Mesothelial cell of epicardium (in vitro differentiated cells): ENCODE measurements around the gene L1CAM. TPM values are rescaled to one million over a fixed set of nuclear protein-coding genes. Genes with fewer than 3 reads are reported as not detected.

Source experiments
- DNase-seq, 2 experiments: peaks; one replicate each; pipeline ENCODE4 v3.0.0; 2021; ENCODE audit warnings: low spot score in 2 of 2; ENCODE audit not compliant: unreplicated experiment in 2 of 2
- H3K27ac Mint-ChIP-seq: 2 replicates; pipeline ENCODE4 v1.8.0; 2021; ENCODE audit warnings: mixed read lengths
- H3K27me3 Mint-ChIP-seq: 2 replicates; pipeline ENCODE4 v1.8.0; 2021; ENCODE audit warnings: low read depth, mixed read lengths
- H3K36me3 Mint-ChIP-seq: 2 replicates; pipeline ENCODE4 v1.8.0; 2021; ENCODE audit warnings: mixed read lengths
- H3K4me1 Mint-ChIP-seq: 2 replicates; pipeline ENCODE4 v1.8.0; 2021; ENCODE audit warnings: mixed read lengths
- H3K4me3 Mint-ChIP-seq: 2 replicates; pipeline ENCODE4 v1.8.0; 2021; ENCODE audit warnings: mild to moderate bottlenecking, moderate library complexity, mixed read lengths
- H3K9me3 Mint-ChIP-seq: 2 replicates; pipeline ENCODE4 v1.8.0; 2021; ENCODE audit warnings: mixed read lengths
- CTCF ChIP-seq: fragments of 200-600 bp; sonication (generic); IDR thresholded peaks from one replicate; pipeline ENCODE4 v1.5.0; 2021; ENCODE audit warnings: antibody characterized with exemption; ENCODE audit not compliant: unreplicated experiment
- total RNA-seq: library from RNA; stranded (reverse); gene quantifications from 3 replicates; pipeline ENCODE4 v1.2.1, GENCODE V29; 2021

Gene L1CAM
- total RNA-seq, 1 donor from 2014 or later = 2.1 TPM

- H3K9me3 Mint-ChIP-seq = peaks cover 11% of the 10 kb centered on the region
- no peak for DNase-seq
- TF ChIP-seq CTCF = no peak
- H3K27me3 Mint-ChIP-seq = peaks cover 72% of the 10 kb centered on the region
- H3K36me3 Mint-ChIP-seq = no peaks in the 10 kb centered on the region
- H3K4me3 Mint-ChIP-seq = no peak overlapping the region
- no peak overlapping the region for H3K27ac Mint-ChIP-seq
- H3K4me1 Mint-ChIP-seq = no peaks in the 10 kb centered on the region
Measured at GRCh38 chrX:153828308-153828707, 57.7 kb downstream of the L1CAM start.

- Mint-ChIP-seq H3K9me3 (peaks cover 11% of the 10 kb centered on the region), H3K4me3 (no peak overlapping the region), H3K27me3 (peaks cover 68% of the 10 kb centered on the region), H3K36me3 (no peaks in the 10 kb centered on the region), H3K4me1 (no peaks in the 10 kb centered on the region), H3K27ac (no peak overlapping the region)
- DNase-seq = no peak
- TF ChIP-seq CTCF = no peak
Measured at GRCh38 chrX:153827903-153828302, 58.1 kb downstream of the L1CAM start.

- Mint-ChIP-seq H3K27me3 (peaks cover 59% of the 10 kb centered on the region), H3K36me3 (no peaks in the 10 kb centered on the region), H3K4me3 (no peak overlapping the region), H3K27ac (no peak overlapping the region), H3K4me1 (no peaks in the 10 kb centered on the region), H3K9me3 (peaks cover 11% of the 10 kb centered on the region)
- DNase-seq = no peak
- TF ChIP-seq CTCF = no peak
Measured at GRCh38 chrX:153827016-153827415, 59.0 kb downstream of the L1CAM start.

GRCh38 chrX:153825042-153825441 lies 60.9 kb downstream of the L1CAM start:
- TF ChIP-seq CTCF = no peak
- Mint-ChIP-seq H3K9me3 (peaks cover 11% of the 10 kb centered on the region), H3K27me3 (peaks cover 47% of the 10 kb centered on the region), H3K4me1 (no peaks in the 10 kb centered on the region), H3K4me3 (no peak overlapping the region), H3K27ac (no peak overlapping the region), H3K36me3 (no peaks in the 10 kb centered on the region)
- DNase-seq = no peak

- peaks cover 11% of the 10 kb centered on the region for H3K9me3 Mint-ChIP-seq
- peaks cover 46% of the 10 kb centered on the region for H3K27me3 Mint-ChIP-seq
- DNase-seq = no peak
- no peak for TF ChIP-seq CTCF
- H3K4me1 Mint-ChIP-seq = peaks cover 4% of the 10 kb centered on the region
- no peaks in the 10 kb centered on the region for H3K36me3 Mint-ChIP-seq
- H3K4me3 Mint-ChIP-seq = no peak overlapping the region
- no peak overlapping the region for H3K27ac Mint-ChIP-seq
Measured at GRCh38 chrX:153824348-153824747, 61.6 kb downstream of the L1CAM start.

GRCh38 chrX:153821066-153821465 lies 64.9 kb downstream of the L1CAM start:
- H3K9me3 Mint-ChIP-seq = peaks cover 4% of the 10 kb centered on the region
- no peak for DNase-seq
- peaks cover 18% of the 10 kb centered on the region for H3K27me3 Mint-ChIP-seq
- H3K27ac Mint-ChIP-seq = no peak overlapping the region
- no peaks in the 10 kb centered on the region for H3K36me3 Mint-ChIP-seq
- H3K4me1 Mint-ChIP-seq = peaks cover 5% of the 10 kb centered on the region
- no peak overlapping the region for H3K4me3 Mint-ChIP-seq
- no peak for TF ChIP-seq CTCF
